ENCODE results near the gene TAS2R38.

DNA sequence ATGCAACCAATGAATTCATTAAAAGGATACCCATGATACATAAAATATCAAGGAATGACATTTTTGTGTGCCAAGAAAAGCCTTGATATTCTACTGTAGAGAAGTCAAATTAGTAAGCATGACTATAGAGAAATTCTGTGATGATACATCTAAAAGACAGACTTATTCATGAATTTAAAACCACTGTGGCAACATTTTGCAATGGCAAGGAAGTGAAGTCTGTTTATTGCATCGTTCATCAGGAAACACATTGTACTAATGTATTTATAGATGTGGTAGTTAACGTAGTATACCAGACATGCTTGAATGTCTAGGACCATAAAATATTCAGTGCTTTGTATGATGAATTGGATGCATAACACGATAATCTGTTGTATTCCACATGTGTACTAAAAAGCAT is 17.5 kb downstream of the TAS2R38 start:
- TF ChIP-seq POLR2AphosphoS5 (IDR thresholded peaks at IDR 0.05; ENCODE audit: low read depth, low read length) (no peak), SIN3A (IDR thresholded peaks at IDR 0.05; ENCODE audit: borderline replicate concordance, insufficient read depth, low read length) (no peak), TAF1 (IDR thresholded peaks at IDR 0.05; ENCODE audit: borderline replicate concordance, insufficient read depth, low read length) (no peak), FOXP2 (optimal IDR thresholded peaks at IDR 0.05; ENCODE audit: borderline replicate concordance, extremely low read depth, extremely low read length, insufficient read depth) (no peak)
- TF ChIP-seq, protein P1, sequence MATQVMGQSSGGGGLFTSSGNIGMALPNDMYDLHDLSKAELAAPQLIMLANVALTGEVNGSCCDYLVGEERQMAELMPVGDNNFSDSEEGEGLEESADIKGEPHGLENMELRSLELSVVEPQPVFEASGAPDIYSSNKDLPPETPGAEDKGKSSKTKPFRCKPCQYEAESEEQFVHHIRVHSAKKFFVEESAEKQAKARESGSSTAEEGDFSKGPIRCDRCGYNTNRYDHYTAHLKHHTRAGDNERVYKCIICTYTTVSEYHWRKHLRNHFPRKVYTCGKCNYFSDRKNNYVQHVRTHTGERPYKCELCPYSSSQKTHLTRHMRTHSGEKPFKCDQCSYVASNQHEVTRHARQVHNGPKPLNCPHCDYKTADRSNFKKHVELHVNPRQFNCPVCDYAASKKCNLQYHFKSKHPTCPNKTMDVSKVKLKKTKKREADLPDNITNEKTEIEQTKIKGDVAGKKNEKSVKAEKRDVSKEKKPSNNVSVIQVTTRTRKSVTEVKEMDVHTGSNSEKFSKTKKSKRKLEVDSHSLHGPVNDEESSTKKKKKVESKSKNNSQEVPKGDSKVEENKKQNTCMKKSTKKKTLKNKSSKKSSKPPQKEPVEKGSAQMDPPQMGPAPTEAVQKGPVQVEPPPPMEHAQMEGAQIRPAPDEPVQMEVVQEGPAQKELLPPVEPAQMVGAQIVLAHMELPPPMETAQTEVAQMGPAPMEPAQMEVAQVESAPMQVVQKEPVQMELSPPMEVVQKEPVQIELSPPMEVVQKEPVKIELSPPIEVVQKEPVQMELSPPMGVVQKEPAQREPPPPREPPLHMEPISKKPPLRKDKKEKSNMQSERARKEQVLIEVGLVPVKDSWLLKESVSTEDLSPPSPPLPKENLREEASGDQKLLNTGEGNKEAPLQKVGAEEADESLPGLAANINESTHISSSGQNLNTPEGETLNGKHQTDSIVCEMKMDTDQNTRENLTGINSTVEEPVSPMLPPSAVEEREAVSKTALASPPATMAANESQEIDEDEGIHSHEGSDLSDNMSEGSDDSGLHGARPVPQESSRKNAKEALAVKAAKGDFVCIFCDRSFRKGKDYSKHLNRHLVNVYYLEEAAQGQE (IDR thresholded peaks at IDR 0.05; ENCODE audit: insufficient read depth in 1 of 2, low read depth in 2 of 2, low read length in 2 of 2) = no peak

All from PFSK-1 (cell line).